Stimulated activated CD8-positive, alpha-beta memory T cell treated with anti-CD3 and anti-CD28 coated beads, Interleukin-15, amount 100 ng/mL, for 24 hours (primary cell): Measurements from ENCODE around the gene CAPN15.
A peak's percentile ranks its signal among the peaks of the same experiment; 100 is the strongest.
"Not testable (repeated sequence)": the region's sequence is repeated elsewhere in the genome, so short reads cannot be mapped to it uniquely, and the experiment has no call there.

Source experiments
- DNase-seq: peaks from one replicate; pipeline ENCODE4 v3.0.0-alpha.2; 2020; ENCODE audit warnings: low read depth

CAPN15 gene

GRCh38 chr16:527015-527903 is at the start of gene CAPN15:
CAPN15 (plus strand) TSS chr16:527712; CDS start chr16:546839, 19,127 bp downstream.
- peak; percentile 81 for DNase-seq

GRCh38 chr16:478287-478686 is 49.2 kb upstream of the CAPN15 start:
- DNase-seq: not testable (repeated sequence)

- DNase-seq: no peak
These were observed 44.9 kb upstream of the CAPN15 start for GRCh38 chr16:482468-483185.

GRCh38 chr16:483341-484075 is 44.0 kb upstream of the CAPN15 start:
- DNase-seq: no peak

- DNase-seq: no peak
These were observed 37.9 kb upstream of the CAPN15 start for GRCh38 chr16:489606-490005.

GRCh38 chr16:490768-491167 is 36.7 kb upstream of the CAPN15 start:
- DNase-seq: no peak

- no peak for DNase-seq
These were observed 36.1 kb upstream of the CAPN15 start for GRCh38 chr16:491220-491919.

- DNase-seq: no peak
These were observed 35.2 kb upstream of the CAPN15 start for GRCh38 chr16:492211-492875.

- DNase-seq: not testable (repeated sequence)
These were observed 32.8 kb upstream of the CAPN15 start for GRCh38 chr16:494676-495075.

- no peak for DNase-seq
These were observed 32.3 kb upstream of the CAPN15 start for GRCh38 chr16:495127-495748.

GRCh38 chr16:496097-496886 is 31.2 kb upstream of the CAPN15 start:
- DNase-seq: no peak

GRCh38 chr16:497258-497657 is 30.3 kb upstream of the CAPN15 start:
- no peak for DNase-seq

- no peak for DNase-seq
These were observed 27.6 kb upstream of the CAPN15 start for GRCh38 chr16:499924-500323.

GRCh38 chr16:500709-501108 is 26.8 kb upstream of the CAPN15 start:
- DNase-seq: no peak

GRCh38 chr16:502179-502943 is 25.2 kb upstream of the CAPN15 start:
- DNase-seq: no peak

GRCh38 chr16:503150-504071 is 24.1 kb upstream of the CAPN15 start:
- DNase-seq: no peak

- no peak for DNase-seq
These were observed 21.9 kb upstream of the CAPN15 start for GRCh38 chr16:505479-506245.

- no peak for DNase-seq
These were observed 21.3 kb upstream of the CAPN15 start for GRCh38 chr16:506246-506546.
